H1 (cell line): ENCODE measurements around the gene TCF4. TPM values are rescaled to one million over a fixed set of nuclear protein-coding genes. Genes with fewer than 3 reads are reported as not detected.

Experiments used
- CTCF ChIA-PET: fragments of 300-600 bp; sonication (Branson Sonifier 250); formaldehyde crosslinking; loops from one replicate; lab custom pipeline; 2021; ENCODE audit not compliant: partially characterized antibody; lab: Charles Lee
- POLR2A ChIA-PET: fragments of 300-600 bp; sonication (Branson Sonifier 250); formaldehyde crosslinking; loops from one replicate; lab custom pipeline; 2021; ENCODE audit warnings: inconsistent platforms; ENCODE audit not compliant: partially characterized antibody; lab: Charles Lee
- DNase-seq, 2 experiments: peaks; one replicate each; pipeline versions ENCODE4 v3.0.0 to v3.0.0-alpha.2; 2010 to 2022; ENCODE audit warnings: low spot score in 2 of 2, low read depth in 1 of 2, mixed read lengths in 1 of 2
- FAIRE-seq: peaks from 2 replicates; lab custom pipeline; 2011; peaks lifted over from hg19 to GRCh38; lab: Jason Lieb, UNC
- H2AFZ ChIP-seq: 2 replicates; pipeline ENCODE4 v1.8.1; 2012; ENCODE audit warnings: low read length, inconsistent platforms
- H2AK5ac ChIP-seq: 2 replicates; pipeline ENCODE4 v1.6.1; 2013; ENCODE audit warnings: low read depth, low read length
- H2BK120ac ChIP-seq: replicated peaks from 2 replicates; pipeline ENCODE3; 2013; ENCODE audit warnings: low read depth, low read length, inconsistent platforms
- H2BK12ac ChIP-seq: 2 replicates; pipeline ENCODE4 v1.6.1; 2013; ENCODE audit warnings: low read depth, low read length
- H2BK15ac ChIP-seq: 2 replicates; pipeline ENCODE4 v1.6.1; 2013; ENCODE audit warnings: low read length
- H2BK20ac ChIP-seq: 2 replicates; pipeline ENCODE4 v1.6.1; 2013; ENCODE audit warnings: low read length
- H2BK5ac ChIP-seq: 2 replicates; pipeline ENCODE4 v1.6.1; 2013; ENCODE audit warnings: low read depth, low read length
- H3K14ac ChIP-seq: 2 replicates; pipeline ENCODE4 v1.6.1; 2013; ENCODE audit warnings: inconsistent platforms; ENCODE audit not compliant: insufficient read length
- H3K18ac ChIP-seq: 2 replicates; pipeline ENCODE4 v1.6.1; 2013; ENCODE audit warnings: low read length; ENCODE audit errors: extremely low read depth
- H3K23ac ChIP-seq: 2 replicates; pipeline ENCODE4 v1.6.1; 2013; ENCODE audit warnings: inconsistent platforms; ENCODE audit not compliant: insufficient read length
- H3K23me2 ChIP-seq: 2 replicates; pipeline ENCODE4 v1.6.1; 2013; ENCODE audit warnings: low read depth, low read length
- H3K27ac ChIP-seq: 2 replicates; pipeline ENCODE4 v1.6.1; 2011; ENCODE audit warnings: low read depth, low read length, inconsistent platforms
- H3K27me3 ChIP-seq, 4 experiments: replicated peaks in 1 of 4; 1 replicate in 1 of 4; 2 replicates in 3 of 4; pipeline versions ENCODE4 v1.6.1 to v1.8.1; 2011 to 2013; ENCODE audit warnings: low read length in 3 of 4, mild to moderate bottlenecking in 3 of 4, inconsistent platforms in 2 of 4, mixed read lengths in 2 of 4, moderate library complexity in 1 of 4; ENCODE audit not compliant: control insufficient read depth in 3 of 4, insufficient read depth in 3 of 4; ENCODE audit errors: extremely low read depth in 1 of 4
- H3K36me3 ChIP-seq, 4 experiments: 2 replicates each; pipeline versions ENCODE4 v1.6.1 to v1.8.1; 2011 to 2013; ENCODE audit warnings: mild to moderate bottlenecking in 4 of 4, low read length in 3 of 4, moderate library complexity in 2 of 4, control low read depth in 1 of 4, inconsistent platforms in 1 of 4; ENCODE audit not compliant: insufficient read depth in 4 of 4, control insufficient read depth in 2 of 4
- H3K4ac ChIP-seq: replicated peaks from 2 replicates; pipeline ENCODE3; 2013; ENCODE audit warnings: low read length, low read depth, mixed read lengths, inconsistent platforms; ENCODE audit not compliant: insufficient read length
- H3K4me1 ChIP-seq, 4 experiments: replicated peaks in 1 of 4; 1 replicate in 1 of 4; 2 replicates in 3 of 4; pipeline versions ENCODE4 v1.6.1 to v1.8.1; 2011 to 2013; ENCODE audit warnings: low read length in 3 of 4, inconsistent platforms in 2 of 4, mixed read lengths in 1 of 4; ENCODE audit not compliant: insufficient read depth in 4 of 4, control insufficient read depth in 3 of 4
- H3K4me2 ChIP-seq, 2 experiments: 2 replicates each; pipeline versions ENCODE4 v1.6.1 to v1.8.1; 2011 to 2013; ENCODE audit warnings: low read depth in 2 of 2, low read length in 2 of 2, control low read depth in 1 of 2, inconsistent platforms in 1 of 2, mild to moderate bottlenecking in 1 of 2; ENCODE audit not compliant: insufficient read depth in 1 of 2
- H3K4me3 ChIP-seq, 4 experiments: fragments of 200-600, 300-600 bp in 1 of 4; sonication (generic), shearing (Covaris generic), sonication (Bioruptor Twin) in 1 of 4; 2 replicates each; pipeline versions ENCODE4 v1.5.1 to v1.8.1; 2011 to 2016; ENCODE audit warnings: low read length in 4 of 4, low read depth in 3 of 4, control low read depth in 2 of 4, inconsistent platforms in 2 of 4, mild to moderate bottlenecking in 2 of 4, mixed read lengths in 1 of 4, moderate library complexity in 1 of 4; ENCODE audit not compliant: insufficient read depth in 2 of 4; ENCODE audit errors: extremely low read depth in 1 of 4
- H3K56ac ChIP-seq: replicated peaks from 2 replicates; pipeline ENCODE3; 2013; ENCODE audit warnings: low read depth, mild to moderate bottlenecking, mixed read lengths, low read length, inconsistent platforms; ENCODE audit not compliant: insufficient read length
- H3K79me1 ChIP-seq: 2 replicates; pipeline ENCODE4 v1.6.1; 2013; ENCODE audit warnings: low read depth, low read length, control low read depth
- H3K79me2 ChIP-seq, 2 experiments: 2 replicates each; pipeline versions ENCODE4 v1.6.1 to v1.8.1; 2012 to 2013; ENCODE audit warnings: low read length in 2 of 2, mild to moderate bottlenecking in 2 of 2, inconsistent platforms in 1 of 2; ENCODE audit not compliant: insufficient read depth in 2 of 2, control insufficient read depth in 1 of 2
- H3K9ac ChIP-seq, 4 experiments: replicated peaks in 1 of 4; 1 replicate in 1 of 4; 2 replicates in 3 of 4; pipeline versions ENCODE4 v1.6.1 to v1.8.1; 2011 to 2013; ENCODE audit warnings: low read depth in 3 of 4, low read length in 3 of 4, control low read depth in 2 of 4, mild to moderate bottlenecking in 2 of 4, moderate library complexity in 2 of 4, inconsistent platforms in 1 of 4; ENCODE audit errors: extremely low read depth in 1 of 4
- H3K9me3 ChIP-seq, 2 experiments: 2 replicates each; pipeline versions ENCODE4 v1.6.1 to v1.8.1; 2012 to 2013; ENCODE audit warnings: mild to moderate bottlenecking in 2 of 2, moderate library complexity in 2 of 2, control low read depth in 1 of 2, inconsistent platforms in 1 of 2, low read depth in 1 of 2, low read length in 1 of 2, mixed read lengths in 1 of 2; ENCODE audit not compliant: insufficient read depth in 2 of 2
- H4K20me1 ChIP-seq, 2 experiments: replicated peaks in 1 of 2; 2 replicates each; pipeline versions ENCODE3 to v1.8.1; 2011 to 2013; ENCODE audit warnings: inconsistent platforms in 2 of 2, low read length in 2 of 2, mild to moderate bottlenecking in 1 of 2; ENCODE audit not compliant: insufficient read depth in 2 of 2, control insufficient read depth in 1 of 2
- H4K5ac ChIP-seq: 2 replicates; pipeline ENCODE4 v1.6.1; 2013; ENCODE audit warnings: low read length, low read depth, mixed read lengths, inconsistent platforms; ENCODE audit not compliant: insufficient read length
- H4K8ac ChIP-seq: 2 replicates; pipeline ENCODE4 v1.8.0; 2013; ENCODE audit warnings: mild to moderate bottlenecking, moderate library complexity, low read length, inconsistent platforms; ENCODE audit not compliant: insufficient read depth; ENCODE audit errors: extremely low read depth
- H4K91ac ChIP-seq: replicated peaks from 2 replicates; pipeline ENCODE3; 2013; ENCODE audit warnings: low read length, mixed read lengths, inconsistent platforms; ENCODE audit not compliant: insufficient read length
- RFX5 ChIP-seq: IDR thresholded peaks from 2 replicates; pipeline ENCODE4 v1.6.1; 2011; ENCODE audit warnings: low read depth, low read length, improper control_type of control experiment, borderline replicate concordance
- SRF ChIP-seq: IDR thresholded peaks from 2 replicates; pipeline ENCODE4 v1.6.1; 2011; ENCODE audit warnings: mild to moderate bottlenecking, low read depth, low read length, moderate library complexity
- WGBS, 2 experiments: shearing (Covaris generic) in 1 of 2; methylation state at CpG; one replicate each; pipeline versions ENCODE4 v1.1.6 to v1.1.7; 2013 to 2015; ENCODE audit warnings: low lambda C conversion rate in 2 of 2, mixed read lengths in 2 of 2, inconsistent platforms in 1 of 2, low coverage in 1 of 2, missing lambda C conversion rate in 1 of 2; ENCODE audit not compliant: insufficient replicate concordance in 2 of 2, insufficient coverage in 1 of 2, insufficient read length in 1 of 2; ENCODE audit errors: extremely low coverage in 1 of 2, missing lambda C conversion rate in 1 of 2; 5-methylcytosine and 5-hydroxymethylcytosine counted together
- polyA plus RNA-seq, 7 experiments: library from polyadenylated mRNA; depleted of rRNA in 3 of 7; stranded (reverse) in 5 of 7; unstranded in 2 of 7; fragments of >200 nt in 5 of 7; fragments of 200-250 nt in 2 of 7; gene quantifications; 1 replicate in 5 of 7; 2 replicates in 1 of 7; 4 replicates in 1 of 7; pipeline versions ENCODE4 v1.2.1 to v1.2.3, GENCODE V29; 2011 to 2013; ENCODE audit warnings: missing spikeins in 2 of 7, mixed read lengths in 2 of 7
- total RNA-seq: library from RNA; stranded (reverse); fragmentation: NEBNext Ultra II Directional; extraction: Animal tissue kit (Norgen Biotek cat#: 25700); gene quantifications from 2 replicates; pipeline ENCODE4 v1.2.1, GENCODE V29; 2021

TCF4 gene
- total and polyA plus RNA-seq, 2 of the 8 experiments (the other 6 are each of a cell fraction or from before 2014, with no cell fraction given): 59.3 to 118 TPM

DNA sequence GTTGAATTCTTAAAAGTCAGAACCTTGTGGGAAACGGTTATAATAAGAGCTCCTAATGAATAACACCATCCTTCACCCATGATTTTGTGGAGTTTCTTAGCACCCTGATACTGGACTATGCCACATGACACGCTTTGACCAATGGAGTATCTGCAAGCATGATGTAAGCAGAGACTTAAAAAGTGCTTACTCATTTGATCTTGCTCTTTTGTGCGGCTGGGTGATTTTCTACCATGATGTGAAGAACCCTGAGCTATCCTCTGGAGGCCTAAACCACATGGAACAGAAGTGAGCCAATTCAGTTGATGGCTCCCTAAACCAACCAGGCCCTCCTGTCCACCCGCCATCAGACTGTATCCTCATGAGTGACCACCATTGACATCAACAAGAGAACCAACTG, 70.9 kb downstream of the TCF4 start:
- Histone ChIP-seq H3K4me3 (no peak overlapping the region), H3K27me3 (peaks cover 0 to 1% (median 0%) of the 10 kb centered on the region in 4 experiments; a peak in 1 of 7 replicates), H3K4me1 (peaks cover 0 to 11% (median 4%) of the 10 kb centered on the region in 4 experiments; a peak in 4 of 7 replicates), H4K91ac (no peak overlapping the region), H4K8ac (no peak overlapping the region), H3K18ac (no peak overlapping the region), H3K4me2 (no peak overlapping the region), H3K9ac (no peak overlapping the region), H3K79me2 (peaks cover 3 to 89% of the 10 kb centered on the region in 2 experiments; a peak in 3 of 4 replicates), H3K14ac (no peak overlapping the region), H3K27ac (no peak overlapping the region), H2BK15ac (no peak overlapping the region), H4K5ac (no peak overlapping the region), H2AFZ (no peak overlapping the region), H3K9me3 (no peaks in the 10 kb centered on the region), H3K23ac (no peak overlapping the region), H3K56ac (no peak overlapping the region), H2BK5ac (no peak overlapping the region), H2AK5ac (no peak overlapping the region), H4K20me1 (peaks cover 0 to 2% of the 10 kb centered on the region in 2 experiments), H3K79me1 (no peaks in the 10 kb centered on the region; the same call in 1 of the 2 replicates), H2BK120ac (no peak overlapping the region), H3K36me3 (no peaks in the 10 kb centered on the region; a peak in 1 of 8 replicates), H3K23me2 (no peaks in the 10 kb centered on the region), H3K4ac (no peak overlapping the region), H2BK20ac (no peak overlapping the region), H2BK12ac (no peak overlapping the region)
- whole genome bisulfite sequencing, 2 experiments: 94% methylated on average over 4 of the region's 4 CpGs; no CpG with 5 or more reads in 1 of the 2 experiments
- DNase-seq: no peak
- TF ChIP-seq SRF (no peak), RFX5 (no peak)
- ChIA-PET CTCF (interaction anchor here (1.0 to 1.2 kb wide), 3 partner anchors 12 to 102 kb away, joined by 3 read pairs; no protein-coding TSS in a partner anchor), POLR2A (interaction anchor here (1.0 to 1.5 kb wide), 2 partner anchors 9 to 11 kb away, joined by 3 read pairs; no protein-coding TSS in a partner anchor)
- no peak for FAIRE-seq
